C4-2B (cell line): ENCODE measurements around the gene KCNC1.

Experiments
- H3K27ac ChIP-seq: fragments of 450-650 bp; 2 replicates; pipeline ENCODE4 v1.5.1; 2017
- ZFX ChIP-seq: fragments of 450-650 bp; IDR thresholded peaks from 2 replicates; pipeline ENCODE4 v1.6.1; 2017
- TF ChIP-seq, protein P1 (sequence below): fragments of 450-650 bp; conservative IDR thresholded peaks from 2 replicates; pipeline ENCODE4 v1.5.1; 2017; ENCODE audit warnings: mild to moderate bottlenecking

Gene KCNC1

DNA sequence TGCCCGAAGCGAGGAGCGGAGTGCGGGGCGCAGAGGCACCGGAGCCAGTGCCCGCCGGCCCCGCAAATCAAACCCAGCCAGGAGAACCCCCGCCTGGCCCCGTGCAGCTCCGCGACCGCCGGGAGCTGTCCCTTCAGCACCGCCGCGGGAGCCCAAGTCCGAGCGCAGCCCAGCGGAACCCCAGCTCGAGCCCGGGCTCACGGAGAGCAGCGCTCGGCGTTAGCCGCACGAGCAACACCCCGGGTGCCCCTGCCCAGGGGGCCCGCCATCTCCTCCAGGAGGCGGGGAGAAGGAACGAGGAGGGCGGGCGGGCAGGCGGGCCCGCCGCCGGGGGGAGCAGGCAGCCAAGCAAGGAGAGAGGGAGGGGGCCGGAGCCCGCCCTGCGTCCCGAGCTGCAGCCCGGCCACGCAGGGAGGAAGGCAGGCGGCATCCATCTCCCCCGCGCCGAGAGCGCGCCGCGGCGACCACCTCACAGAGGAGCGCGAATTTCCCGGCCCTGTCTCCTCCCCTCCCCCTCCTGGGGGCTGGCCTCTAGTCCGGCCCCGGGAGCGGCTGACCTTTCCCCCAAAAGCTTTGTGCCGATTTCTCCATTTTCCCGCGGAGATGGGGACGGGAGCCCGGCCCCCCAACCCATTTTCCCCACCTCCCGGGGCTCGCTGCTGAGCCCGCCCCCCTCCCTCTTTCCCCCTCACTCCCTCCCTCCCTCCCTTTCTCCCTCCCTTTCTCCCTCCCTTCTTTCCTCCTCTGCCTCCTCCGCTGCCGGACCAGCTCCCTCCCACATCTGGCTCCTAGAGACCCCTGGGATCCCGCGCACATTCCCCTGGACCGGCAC, 621 bp downstream of the KCNC1 start:
- H3K27ac ChIP-seq, result no peak overlapping the region
- no peak for TF ChIP-seq ZFX
- TF ChIP-seq, protein P1, sequence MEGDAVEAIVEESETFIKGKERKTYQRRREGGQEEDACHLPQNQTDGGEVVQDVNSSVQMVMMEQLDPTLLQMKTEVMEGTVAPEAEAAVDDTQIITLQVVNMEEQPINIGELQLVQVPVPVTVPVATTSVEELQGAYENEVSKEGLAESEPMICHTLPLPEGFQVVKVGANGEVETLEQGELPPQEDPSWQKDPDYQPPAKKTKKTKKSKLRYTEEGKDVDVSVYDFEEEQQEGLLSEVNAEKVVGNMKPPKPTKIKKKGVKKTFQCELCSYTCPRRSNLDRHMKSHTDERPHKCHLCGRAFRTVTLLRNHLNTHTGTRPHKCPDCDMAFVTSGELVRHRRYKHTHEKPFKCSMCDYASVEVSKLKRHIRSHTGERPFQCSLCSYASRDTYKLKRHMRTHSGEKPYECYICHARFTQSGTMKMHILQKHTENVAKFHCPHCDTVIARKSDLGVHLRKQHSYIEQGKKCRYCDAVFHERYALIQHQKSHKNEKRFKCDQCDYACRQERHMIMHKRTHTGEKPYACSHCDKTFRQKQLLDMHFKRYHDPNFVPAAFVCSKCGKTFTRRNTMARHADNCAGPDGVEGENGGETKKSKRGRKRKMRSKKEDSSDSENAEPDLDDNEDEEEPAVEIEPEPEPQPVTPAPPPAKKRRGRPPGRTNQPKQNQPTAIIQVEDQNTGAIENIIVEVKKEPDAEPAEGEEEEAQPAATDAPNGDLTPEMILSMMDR, result no peak

DNA sequence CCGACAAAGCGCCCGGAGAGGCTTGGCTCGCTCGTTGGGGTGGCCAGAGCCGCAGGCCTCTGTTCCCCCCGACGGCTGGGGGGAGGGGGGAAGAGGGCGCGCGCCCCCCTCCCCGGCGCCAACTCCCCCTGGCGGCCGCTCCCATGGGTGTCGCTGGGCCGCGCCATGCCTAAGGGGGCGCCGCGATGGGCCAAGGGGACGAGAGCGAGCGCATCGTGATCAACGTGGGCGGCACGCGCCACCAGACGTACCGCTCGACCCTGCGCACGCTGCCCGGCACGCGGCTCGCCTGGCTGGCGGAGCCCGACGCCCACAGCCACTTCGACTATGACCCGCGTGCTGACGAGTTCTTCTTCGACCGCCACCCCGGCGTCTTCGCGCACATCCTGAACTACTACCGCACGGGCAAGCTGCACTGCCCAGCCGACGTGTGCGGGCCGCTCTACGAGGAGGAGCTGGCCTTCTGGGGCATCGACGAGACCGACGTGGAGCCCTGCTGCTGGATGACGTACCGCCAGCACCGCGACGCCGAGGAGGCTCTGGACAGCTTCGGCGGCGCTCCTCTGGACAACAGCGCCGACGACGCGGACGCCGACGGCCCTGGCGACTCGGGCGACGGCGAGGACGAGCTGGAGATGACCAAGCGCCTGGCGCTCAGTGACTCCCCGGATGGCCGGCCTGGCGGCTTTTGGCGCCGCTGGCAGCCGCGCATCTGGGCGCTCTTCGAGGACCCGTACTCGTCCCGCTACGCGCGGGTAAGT, 1.4 kb downstream of the KCNC1 start:
- TF ChIP-seq, protein P1, result no peak
- TF ChIP-seq ZFX, result no peak
- no peak overlapping the region for H3K27ac ChIP-seq

DNA sequence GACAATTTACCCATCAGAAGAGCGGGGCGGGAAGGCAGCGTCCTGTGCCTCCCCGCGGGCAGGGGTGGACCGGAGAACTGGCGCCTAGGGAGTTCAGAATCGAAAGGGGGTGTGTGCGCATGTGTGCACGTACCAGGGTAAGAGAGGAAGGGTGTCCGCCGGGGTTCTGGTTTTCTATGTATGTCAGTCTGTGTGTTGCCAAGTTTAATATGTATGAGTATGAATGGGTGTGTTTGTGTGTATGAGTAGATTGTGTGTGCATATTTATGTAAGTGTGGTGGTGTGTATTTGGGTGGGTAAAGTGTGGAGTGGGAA, 2.0 kb downstream of the KCNC1 start:
- no peak for TF ChIP-seq ZFX

DNA sequence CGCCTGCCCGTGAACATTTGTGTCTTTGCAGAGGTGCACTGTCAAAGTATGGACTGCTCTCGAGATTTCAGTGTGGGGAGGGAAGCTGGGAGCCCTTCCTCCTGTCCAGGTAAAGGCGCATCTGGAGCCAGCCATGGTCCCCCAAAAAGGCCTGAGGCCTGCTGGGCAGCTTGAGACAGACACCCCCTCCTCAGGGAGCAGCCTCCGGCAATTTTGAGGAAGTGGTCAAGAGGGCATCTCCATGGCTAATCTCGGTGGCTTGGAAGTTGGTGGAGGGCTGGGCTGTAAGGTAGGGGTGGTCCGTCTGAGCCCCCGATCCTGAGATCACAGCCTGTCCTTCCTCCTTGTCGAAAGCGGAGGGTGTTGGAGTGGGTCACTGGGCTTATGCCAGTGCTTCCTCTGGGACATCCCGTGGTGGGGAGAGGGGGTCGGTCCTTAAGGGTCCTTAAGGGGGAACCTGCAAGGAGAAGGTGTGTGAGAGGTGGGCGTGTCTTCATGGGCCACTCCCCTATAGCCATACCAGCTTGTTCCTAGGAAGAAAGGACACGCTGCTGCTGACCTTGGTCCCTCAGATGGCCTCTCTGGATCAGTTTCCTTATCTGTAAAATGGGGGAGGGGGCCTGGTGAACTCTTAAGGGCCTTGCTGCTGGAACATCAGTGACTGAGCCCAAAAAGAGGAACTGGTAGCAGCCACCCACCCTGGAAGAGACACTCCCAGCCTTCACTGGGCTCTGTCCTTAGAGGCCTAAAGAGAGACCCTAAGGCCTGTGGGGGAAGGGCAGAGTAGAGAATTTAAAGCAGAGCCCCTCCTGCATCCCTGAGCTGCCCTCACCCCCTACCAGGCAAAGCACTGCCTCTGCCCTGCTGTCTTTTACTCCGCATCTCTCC, 2.6 kb downstream of the KCNC1 start:
- no peak overlapping the region for H3K27ac ChIP-seq
- no peak for TF ChIP-seq ZFX
- TF ChIP-seq, protein P1, result no peak

More for the DNA sequence above, 2.0 kb downstream of the KCNC1 start:
- H3K27ac ChIP-seq, result no peak overlapping the region

DNA sequence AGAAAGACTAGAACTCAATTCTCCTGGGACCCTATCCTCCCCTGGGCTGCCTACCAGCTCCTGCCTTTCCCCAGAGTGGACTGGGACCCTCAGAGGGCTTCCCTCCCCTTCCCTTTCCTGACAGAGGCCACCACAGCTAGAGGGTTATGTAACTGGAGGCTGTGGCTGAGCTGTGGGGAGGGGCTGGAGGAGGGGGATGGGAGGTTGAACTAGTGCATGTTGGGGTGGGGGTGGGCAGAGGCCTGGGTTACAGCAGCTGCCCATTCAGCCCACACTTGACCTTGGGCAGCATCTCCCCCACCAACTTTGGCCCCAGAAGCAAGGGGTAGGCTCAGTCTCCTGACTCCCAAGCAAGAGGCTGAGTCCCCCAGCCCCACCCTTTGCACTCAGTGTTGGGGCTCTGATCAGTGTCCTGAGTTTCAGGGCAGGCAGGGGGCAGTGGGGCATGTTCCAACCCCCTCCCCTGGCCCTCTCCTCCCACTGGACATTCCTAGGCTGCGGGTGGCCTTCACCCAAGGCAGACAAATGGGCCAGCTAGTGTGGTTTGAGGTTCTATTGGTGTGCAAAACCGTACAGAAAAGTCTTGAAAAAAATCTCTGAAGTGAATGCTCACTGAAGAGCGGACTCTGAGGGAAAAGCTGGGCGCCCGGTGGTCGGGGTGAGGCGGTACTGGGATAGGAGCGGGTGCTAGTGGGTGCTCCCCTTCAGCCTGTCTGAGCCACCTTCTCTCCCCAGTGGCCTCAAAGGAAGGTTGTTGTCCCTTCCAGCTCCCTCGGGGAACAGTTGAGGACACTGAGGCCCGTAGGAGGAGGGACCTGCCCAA, 3.8 kb downstream of the KCNC1 start:
- no peak for TF ChIP-seq ZFX
- TF ChIP-seq, protein P1, result no peak
- H3K27ac ChIP-seq, result no peak overlapping the region

DNA sequence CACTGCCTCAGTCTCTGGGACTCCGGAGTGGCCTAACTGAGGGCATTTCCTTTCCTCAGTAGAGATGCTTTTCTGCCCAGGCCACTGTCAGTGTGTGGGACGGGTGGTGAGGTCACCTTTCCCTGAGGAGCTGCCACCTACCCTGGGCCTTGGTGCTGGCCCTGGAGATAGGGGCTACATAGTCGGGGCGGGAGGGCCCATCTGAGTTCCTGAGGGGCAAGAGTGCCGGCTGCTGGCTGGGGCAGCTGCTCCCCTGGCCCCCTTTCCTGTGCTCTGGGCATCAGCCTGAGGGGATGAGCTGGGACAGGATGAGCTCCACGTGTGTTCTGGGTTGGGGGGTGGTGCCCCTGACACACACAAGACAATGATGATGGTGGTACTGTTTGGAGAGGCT, 5.4 kb downstream of the KCNC1 start:
- H3K27ac ChIP-seq, result no peak overlapping the region
- TF ChIP-seq ZFX, result no peak
- TF ChIP-seq, protein P1, result no peak

DNA sequence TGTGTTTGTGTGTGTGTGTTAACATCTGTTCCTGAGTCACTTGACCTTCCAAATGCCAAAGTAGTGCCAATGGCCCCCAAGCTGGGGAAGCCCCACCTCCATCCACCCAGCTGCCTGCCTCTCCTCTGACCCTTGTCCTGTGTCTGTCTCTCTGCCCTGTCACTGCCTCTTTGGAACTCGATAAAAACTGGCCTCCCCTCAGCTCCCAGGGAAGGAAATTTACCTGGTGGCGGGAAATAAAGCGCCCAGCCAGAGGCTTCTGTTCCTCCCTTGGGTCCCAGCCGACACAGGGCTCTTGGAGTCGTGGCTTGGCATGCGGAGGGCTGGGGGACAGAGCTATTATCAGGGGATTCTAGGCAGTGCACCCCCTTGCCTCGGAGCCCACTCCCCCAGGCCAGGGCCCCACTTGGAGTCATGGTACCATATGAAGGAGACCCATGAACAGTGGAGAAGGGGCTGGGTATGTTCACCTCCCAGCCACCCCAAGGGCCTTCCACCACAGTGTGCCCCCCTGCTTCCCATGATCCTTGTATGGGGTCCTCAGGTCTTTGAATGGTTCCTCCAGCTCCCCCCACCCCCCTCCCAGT, 6.2 kb downstream of the KCNC1 start:
- TF ChIP-seq, protein P1, result no peak
- no peak for TF ChIP-seq ZFX
- no peak overlapping the region for H3K27ac ChIP-seq
